ENCODE results near the gene WFDC6. TPM values are rescaled to one million over a fixed set of nuclear protein-coding genes. Genes with fewer than 3 reads are reported as not detected.

The WFDC6 gene
- polyA plus RNA-seq, 2 donors, result not detected

GRCh38 chr20:45489083-45489531, 50.2 kb downstream of the WFDC6 start:
- no peaks in the 10 kb centered on the region for H3K4me1 ChIP-seq (ENCODE audit: control insufficient read depth in 2 of 2, insufficient read depth in 2 of 2, low read length in 1 of 2)
- H3K4me3 ChIP-seq (ENCODE audit: low read depth in 1 of 2, low read length in 2 of 2), result no peak overlapping the region
- H3K36me3 ChIP-seq (ENCODE audit: control insufficient read depth in 2 of 2, insufficient read depth in 2 of 2, low read length in 1 of 2), result no peaks in the 10 kb centered on the region
- H3K9me3 ChIP-seq (ENCODE audit: control insufficient read depth in 2 of 2, insufficient read depth in 1 of 2, low read depth in 1 of 2, low read length in 1 of 2), result no peaks in the 10 kb centered on the region
- peaks cover 3 to 6% of the 10 kb centered on the region in 2 donors for H3K27me3 ChIP-seq (ENCODE audit: control insufficient read depth in 1 of 2, insufficient read depth in 2 of 2, low read length in 2 of 2)
- WGBS, 2 donors, result 90 to 92% methylated on average over 1 of the region's 1 CpG
- H3K27ac ChIP-seq (ENCODE audit: low read depth in 2 of 2, low read length in 1 of 2), result no peak overlapping the region

GRCh38 chr20:45487231-45487635, 52.0 kb downstream of the WFDC6 start:
- Histone ChIP-seq H3K27me3 (ENCODE audit: control insufficient read depth in 1 of 2, insufficient read depth in 2 of 2, low read length in 2 of 2) (peaks cover 3 to 8% of the 10 kb centered on the region in 2 donors), H3K27ac (ENCODE audit: low read depth in 2 of 2, low read length in 1 of 2) (no peak overlapping the region), H3K4me3 (ENCODE audit: low read depth in 1 of 2, low read length in 2 of 2) (no peak overlapping the region), H3K4me1 (ENCODE audit: control insufficient read depth in 2 of 2, insufficient read depth in 2 of 2, low read length in 1 of 2) (no peaks in the 10 kb centered on the region), H3K9me3 (ENCODE audit: control insufficient read depth in 2 of 2, insufficient read depth in 1 of 2, low read depth in 1 of 2, low read length in 1 of 2) (no peaks in the 10 kb centered on the region), H3K36me3 (ENCODE audit: control insufficient read depth in 2 of 2, insufficient read depth in 2 of 2, low read length in 1 of 2) (no peaks in the 10 kb centered on the region)
- 27 to 34% methylated on average over 14 to 20 of the region's 20 CpGs for WGBS, 2 donors

GRCh38 chr20:45485388-45485787, 53.9 kb downstream of the WFDC6 start:
- no peak overlapping the region for H3K4me3 ChIP-seq (ENCODE audit: low read depth in 1 of 2, low read length in 2 of 2)
- no peaks in the 10 kb centered on the region for H3K4me1 ChIP-seq (ENCODE audit: control insufficient read depth in 2 of 2, insufficient read depth in 2 of 2, low read length in 1 of 2)
- H3K27me3 ChIP-seq (ENCODE audit: control insufficient read depth in 1 of 2, insufficient read depth in 2 of 2, low read length in 2 of 2), result peaks cover 0 to 8% of the 10 kb centered on the region in 2 donors

GRCh38 chr20:45484676-45485075, 54.6 kb downstream of the WFDC6 start:
- H3K4me1 ChIP-seq (ENCODE audit: control insufficient read depth in 2 of 2, insufficient read depth in 2 of 2, low read length in 1 of 2), result no peaks in the 10 kb centered on the region
- no peaks in the 10 kb centered on the region for H3K9me3 ChIP-seq (ENCODE audit: control insufficient read depth in 2 of 2, insufficient read depth in 1 of 2, low read depth in 1 of 2, low read length in 1 of 2)
- no peak overlapping the region for H3K4me3 ChIP-seq (ENCODE audit: low read depth in 1 of 2, low read length in 2 of 2)
- WGBS, 2 donors, result 51 to 55% methylated on average over 6 of the region's 6 CpGs
- no peak overlapping the region for H3K27ac ChIP-seq (ENCODE audit: low read depth in 2 of 2, low read length in 1 of 2)
- no peaks in the 10 kb centered on the region for H3K36me3 ChIP-seq (ENCODE audit: control insufficient read depth in 2 of 2, insufficient read depth in 2 of 2, low read length in 1 of 2)
- H3K27me3 ChIP-seq (ENCODE audit: control insufficient read depth in 1 of 2, insufficient read depth in 2 of 2, low read length in 2 of 2), result peaks cover 0 to 8% of the 10 kb centered on the region in 2 donors

More at GRCh38 chr20:45485388-45485787, 53.9 kb downstream of the WFDC6 start:
- no peak overlapping the region for H3K27ac ChIP-seq (ENCODE audit: low read depth in 2 of 2, low read length in 1 of 2)
- no peaks in the 10 kb centered on the region for H3K9me3 ChIP-seq (ENCODE audit: control insufficient read depth in 2 of 2, insufficient read depth in 1 of 2, low read depth in 1 of 2, low read length in 1 of 2)
- 68 to 84% methylated on average over 4 of the region's 4 CpGs for WGBS, 2 donors
- H3K36me3 ChIP-seq (ENCODE audit: control insufficient read depth in 2 of 2, insufficient read depth in 2 of 2, low read length in 1 of 2), result no peaks in the 10 kb centered on the region

Other genes with a start within 250 kb of the WFDC6 start
- under 1 TPM; 0.04 TPM for gene RBPJL, start 232.6 kb downstream of the WFDC6 start, polyA plus RNA-seq
- gene MATN4, start 231.2 kb downstream of the WFDC6 start, polyA plus RNA-seq, result under 1 TPM; 0.08 TPM
- 10 to 100 TPM; 49.4 to 64.6 TPM for gene SDC4, start 191.1 kb downstream of the WFDC6 start, polyA plus RNA-seq
- 10 to 100 TPM in 1 of 2 donors, 1 to 10 TPM in 1; 8.4 to 16.5 TPM for gene SYS1, start 176.3 kb downstream of the WFDC6 start, polyA plus RNA-seq
- gene TP53TG5, start 161.2 kb downstream of the WFDC6 start, polyA plus RNA-seq, result under 1 TPM in 1 of 2 donors, not detected in 1; 0.13 TPM
- gene DBNDD2, start 131.2 kb downstream of the WFDC6 start, polyA plus RNA-seq, result 10 to 100 TPM; 31.0 to 65.1 TPM
- 10 to 100 TPM; 38.7 to 40.9 TPM for gene PIGT, start 123.3 kb downstream of the WFDC6 start, polyA plus RNA-seq
- 1 to 10 TPM; 3.3 to 6.1 TPM for gene WFDC2, start 69.7 kb downstream of the WFDC6 start, polyA plus RNA-seq
- gene SPINT3, start 23.9 kb downstream of the WFDC6 start, polyA plus RNA-seq, result not detected
- not detected for gene EPPIN, start 7.9 kb upstream of the WFDC6 start, polyA plus RNA-seq
- not detected for gene WFDC8, start 39.8 kb upstream of the WFDC6 start, polyA plus RNA-seq
- gene WFDC10A, start 90.3 kb upstream of the WFDC6 start, polyA plus RNA-seq, result not detected
- not detected for gene WFDC9, start 91.8 kb upstream of the WFDC6 start, polyA plus RNA-seq
- gene WFDC11, start 130.8 kb upstream of the WFDC6 start, polyA plus RNA-seq, result not detected
- not detected for gene WFDC13, start 162.6 kb upstream of the WFDC6 start, polyA plus RNA-seq
- under 1 TPM; 0.07 to 0.18 TPM for gene WFDC10B, start 165.5 kb upstream of the WFDC6 start, polyA plus RNA-seq
- not detected for gene SPINT4, start 182.9 kb upstream of the WFDC6 start, polyA plus RNA-seq

Measured in esophagus (tissue), 2 donors.